Activated CD4-positive, alpha-beta T cell treated with anti-CD3 and anti-CD28 coated beads, Interleukin-2, Interleukin-6, amounts not matched to agents 100 ng/mL and 50 ng/mL, durations not matched to agents 16 hours and 8 hours (primary cell): Measurements from ENCODE around the gene VENTX.

Experiments used
- DNase-seq: peaks from one replicate; pipeline ENCODE4 v3.0.0-alpha.2; 2020

VENTX gene, protein sequence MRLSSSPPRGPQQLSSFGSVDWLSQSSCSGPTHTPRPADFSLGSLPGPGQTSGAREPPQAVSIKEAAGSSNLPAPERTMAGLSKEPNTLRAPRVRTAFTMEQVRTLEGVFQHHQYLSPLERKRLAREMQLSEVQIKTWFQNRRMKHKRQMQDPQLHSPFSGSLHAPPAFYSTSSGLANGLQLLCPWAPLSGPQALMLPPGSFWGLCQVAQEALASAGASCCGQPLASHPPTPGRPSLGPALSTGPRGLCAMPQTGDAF

DNA sequence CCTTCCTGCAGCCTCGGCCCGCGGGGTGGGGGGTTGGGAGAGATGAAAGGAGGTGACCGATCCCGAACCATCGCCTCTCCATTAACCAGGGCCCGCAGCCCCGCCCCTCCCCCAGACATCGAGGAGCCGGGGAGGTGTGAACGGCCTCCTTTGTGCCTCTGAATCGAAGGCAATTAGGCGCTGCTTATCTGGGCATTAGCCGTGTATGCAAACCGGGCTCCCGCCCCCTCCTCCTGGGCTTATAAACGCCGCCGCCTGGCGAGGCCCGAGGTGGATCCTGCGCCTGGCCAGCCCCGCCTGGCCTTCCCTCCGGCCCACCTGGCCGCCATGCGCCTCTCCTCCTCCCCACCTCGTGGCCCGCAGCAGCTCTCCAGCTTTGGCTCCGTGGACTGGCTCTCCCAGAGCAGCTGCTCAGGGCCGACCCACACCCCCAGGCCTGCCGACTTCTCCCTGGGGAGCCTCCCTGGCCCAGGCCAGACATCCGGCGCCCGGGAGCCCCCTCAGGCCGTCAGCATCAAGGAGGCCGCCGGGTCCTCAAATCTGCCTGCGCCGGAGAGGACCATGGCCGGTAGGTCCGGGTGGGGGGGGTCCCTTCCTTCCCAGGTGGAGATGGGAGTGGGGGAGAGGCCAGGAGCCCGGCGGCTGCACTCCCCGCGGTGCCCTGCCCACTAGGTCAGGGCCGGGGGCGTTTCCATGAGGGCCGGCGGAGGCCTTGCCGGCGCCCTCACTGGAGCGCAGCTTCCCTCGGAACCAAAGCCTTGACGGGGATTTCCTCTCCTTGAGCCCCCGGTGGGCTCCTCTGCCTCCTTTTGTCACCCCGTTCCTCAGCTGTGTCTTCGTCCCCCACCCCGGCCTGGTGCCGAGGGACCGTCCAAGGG is at the start of gene VENTX:
Gene VENTX, plus strand, starts transcription at position 268 of the 878 bp plus-strand sequence. Its CDS starts 60 bp downstream, at position 328.
- DNase-seq = no peak

DNA sequence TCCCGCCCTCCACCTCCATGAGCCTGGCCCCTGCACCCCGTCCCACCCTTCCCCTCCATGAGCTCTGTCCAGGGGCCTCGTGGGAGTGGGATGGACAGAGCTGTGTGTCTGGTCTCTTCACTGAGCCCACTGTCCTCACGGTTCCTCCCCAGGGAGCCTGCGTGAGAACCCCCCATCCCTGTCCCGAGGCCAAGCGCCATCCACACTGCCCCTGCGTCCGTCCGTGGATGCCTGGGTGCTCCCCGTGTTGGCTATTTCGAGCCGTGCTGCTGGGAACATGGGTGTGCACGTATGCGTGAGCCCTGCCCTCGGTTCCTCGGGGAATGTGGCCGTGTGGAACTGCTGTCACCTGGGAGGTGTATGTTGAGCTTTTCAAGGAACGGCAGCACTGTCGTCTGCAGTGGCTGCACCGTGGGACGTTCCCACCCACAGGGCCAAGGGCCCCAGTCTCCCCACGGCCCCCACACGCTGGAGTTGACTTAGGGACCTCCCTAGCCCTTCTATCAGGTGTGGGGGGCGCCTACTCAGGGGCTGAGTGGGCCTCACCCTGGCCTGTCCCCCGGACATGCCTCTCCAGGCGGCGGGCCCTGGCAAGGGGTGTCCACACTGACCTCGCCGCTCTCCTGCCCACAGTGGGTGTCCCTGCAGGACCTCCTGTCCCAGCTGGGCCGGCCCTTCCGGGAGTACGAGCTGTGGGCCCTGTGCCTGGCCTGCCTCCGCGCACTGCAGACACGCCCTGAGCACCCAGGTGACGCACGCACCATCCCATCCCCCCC is 49.6 kb upstream of the VENTX start:
- no peak for DNase-seq

DNA sequence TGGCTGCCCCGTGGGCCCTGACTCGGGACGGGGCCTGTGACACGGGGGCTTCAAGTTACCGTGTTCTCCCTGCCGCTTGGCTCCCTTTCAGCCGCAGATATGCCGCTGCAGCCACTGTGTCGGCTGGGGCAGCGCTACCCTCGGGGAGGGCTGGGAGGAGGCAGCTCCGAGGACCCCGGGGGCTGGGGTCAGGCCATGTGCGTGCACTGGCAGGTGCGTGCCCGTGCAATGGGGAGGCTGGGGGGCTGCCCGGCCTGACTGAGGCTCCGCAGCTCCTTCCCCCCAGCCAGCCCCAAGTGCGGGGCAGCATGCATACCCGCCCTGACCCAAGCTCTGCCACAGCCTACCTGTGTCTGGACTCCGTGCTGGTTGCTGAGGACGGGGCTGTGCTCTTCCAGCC is 48.4 kb upstream of the VENTX start:
- DNase-seq = no peak

DNA sequence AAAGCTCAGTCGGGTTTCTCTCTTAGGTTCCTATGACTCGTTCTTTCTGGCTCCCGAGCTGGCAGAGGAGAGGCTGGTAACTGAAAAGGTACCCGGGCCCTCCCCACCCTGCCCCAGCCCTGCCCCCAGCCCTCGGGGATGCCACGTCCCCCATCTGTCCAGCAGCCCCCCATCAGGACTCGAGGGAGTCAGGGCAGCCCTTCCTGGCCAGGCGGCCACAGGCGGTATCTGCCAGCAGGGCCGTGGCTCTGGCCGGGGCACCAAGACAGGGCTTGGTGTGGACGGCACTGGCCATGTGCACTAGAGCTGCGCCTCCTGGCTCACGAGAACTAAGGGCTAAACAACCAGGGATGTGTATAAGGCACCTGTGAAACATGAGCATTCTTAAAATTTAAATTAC is 47.9 kb upstream of the VENTX start:
- DNase-seq = no peak

DNA sequence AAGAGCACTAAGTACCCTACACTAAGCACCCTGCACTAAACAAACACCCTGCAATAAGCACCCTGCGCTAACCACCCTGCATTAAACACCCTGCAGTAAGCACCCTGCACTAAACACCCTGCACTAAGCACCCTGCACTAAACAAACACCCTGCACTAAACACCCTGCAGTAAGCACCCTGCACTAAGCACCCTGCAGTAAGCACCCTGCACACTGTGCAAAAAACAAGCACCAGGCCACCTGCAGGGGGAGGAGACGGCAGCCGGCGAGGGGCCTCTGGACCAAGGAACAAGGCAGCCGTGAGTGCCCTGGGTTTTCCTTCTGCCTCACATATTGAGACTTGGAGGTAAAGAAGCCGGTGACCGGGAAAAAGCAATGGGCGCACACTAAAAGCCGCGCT is 47.4 kb upstream of the VENTX start:
- DNase-seq = no peak

DNA sequence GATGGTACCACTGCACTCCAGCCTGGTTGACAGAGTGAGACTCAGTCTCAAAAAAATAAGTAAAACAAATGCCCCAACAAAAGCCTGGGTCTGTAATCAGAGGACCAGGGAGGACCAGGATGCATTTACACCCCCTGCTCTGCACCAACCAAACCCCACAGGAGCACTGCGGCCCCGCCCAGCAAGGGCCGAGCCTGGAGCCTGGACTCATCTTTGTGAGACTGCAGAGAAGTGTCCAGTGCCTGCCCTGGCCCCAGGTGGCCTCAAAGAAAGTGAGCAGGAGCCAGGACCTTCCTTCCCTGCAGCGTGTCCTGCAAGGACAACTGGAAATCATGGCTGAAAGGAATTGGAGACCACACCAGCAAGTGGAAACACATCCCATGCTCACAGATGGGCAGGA is 46.0 kb upstream of the VENTX start:
- no peak for DNase-seq

DNA sequence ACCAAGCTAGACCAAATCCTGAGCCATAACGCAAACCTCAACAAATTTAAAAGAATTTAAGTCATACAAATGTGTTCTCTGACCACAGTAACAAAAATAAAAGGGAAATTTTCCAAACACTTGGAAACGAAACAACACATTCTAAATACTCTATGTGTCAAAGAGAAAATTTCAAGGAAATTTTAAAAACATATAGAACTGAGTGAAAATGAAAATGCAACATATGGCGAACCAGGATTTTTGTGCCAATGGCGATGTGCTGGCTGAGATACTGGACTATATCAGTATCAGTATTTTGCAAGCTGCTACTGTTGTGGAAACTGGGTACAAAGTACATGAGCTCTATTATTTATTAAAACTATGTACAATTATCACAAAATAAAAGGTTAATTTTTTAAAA is 43.5 kb upstream of the VENTX start:
- no peak for DNase-seq

DNA sequence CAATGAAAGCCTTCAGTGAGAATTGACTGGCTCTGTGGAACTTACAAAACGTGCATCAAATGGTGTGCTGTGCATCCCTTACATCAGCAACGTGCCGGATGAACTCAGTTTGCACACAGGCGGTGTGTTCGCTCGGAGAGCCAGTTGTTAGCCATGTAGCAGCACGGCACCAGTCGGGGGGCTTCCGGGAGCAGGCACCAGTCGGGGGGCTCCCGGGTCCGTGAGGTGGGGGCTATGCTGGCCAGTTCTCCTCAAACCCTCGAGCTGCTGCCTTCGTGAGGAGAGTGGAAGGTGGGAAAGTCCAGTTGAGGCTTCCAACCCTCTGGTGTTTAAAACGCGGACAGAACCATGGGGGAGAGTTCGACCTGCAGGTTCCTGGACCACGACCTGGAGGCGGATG is 42.6 kb upstream of the VENTX start:
- DNase-seq = no peak

DNA sequence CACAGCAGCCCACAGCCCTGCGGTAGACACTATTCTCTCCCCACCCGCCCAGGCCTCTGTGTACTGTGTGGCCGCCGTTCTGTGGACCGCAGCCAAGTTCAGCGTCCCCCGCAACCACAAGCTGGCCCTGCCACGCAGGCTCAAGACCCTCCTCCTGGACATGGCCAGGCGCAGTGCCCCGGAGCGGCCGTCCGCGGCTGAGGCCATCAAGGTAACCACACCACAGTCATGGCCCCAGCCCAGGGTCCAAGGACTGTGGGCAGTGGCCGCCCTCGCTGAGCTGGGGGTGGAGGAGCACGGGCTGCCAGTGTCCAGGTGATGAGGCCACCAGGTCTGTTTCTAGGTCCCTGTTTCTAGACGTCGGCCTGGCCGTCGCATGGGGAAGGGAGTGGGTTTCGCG is 42.0 kb upstream of the VENTX start:
- DNase-seq = no peak

DNA sequence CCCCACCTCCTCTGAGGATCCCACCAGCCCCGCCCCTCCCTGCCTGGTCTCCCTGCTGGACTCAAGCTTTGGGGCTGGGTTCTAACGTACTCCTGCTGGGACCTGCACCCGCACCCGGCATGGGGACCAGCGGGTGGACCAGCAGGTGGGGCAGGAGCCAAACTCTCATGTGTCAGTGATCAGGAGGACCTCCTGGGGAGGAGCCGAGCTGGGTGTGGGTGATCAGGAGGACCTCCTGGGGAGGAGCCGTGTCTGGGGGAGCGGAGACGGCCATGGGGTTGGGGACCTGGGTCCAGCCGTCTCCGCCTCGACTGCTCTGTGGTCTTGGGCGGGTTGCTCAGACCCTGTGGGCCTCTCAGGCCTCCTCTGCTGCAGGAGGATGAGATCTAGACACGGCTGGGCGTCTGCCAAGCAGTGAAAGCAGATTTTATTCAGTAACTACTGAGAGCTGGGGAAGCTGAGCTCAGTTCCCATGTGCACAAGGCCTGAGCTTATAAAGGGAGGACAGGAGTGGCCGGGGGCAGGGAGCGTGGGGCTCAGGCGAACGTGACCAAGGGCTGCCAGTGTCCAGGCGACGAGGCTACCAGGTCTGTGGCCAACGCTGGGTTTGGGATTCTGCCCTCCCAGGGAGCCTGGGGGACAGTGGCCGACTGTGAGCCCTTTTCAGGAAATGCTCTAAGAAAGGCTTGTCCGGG is 41.3 kb upstream of the VENTX start:
- no peak for DNase-seq

DNA sequence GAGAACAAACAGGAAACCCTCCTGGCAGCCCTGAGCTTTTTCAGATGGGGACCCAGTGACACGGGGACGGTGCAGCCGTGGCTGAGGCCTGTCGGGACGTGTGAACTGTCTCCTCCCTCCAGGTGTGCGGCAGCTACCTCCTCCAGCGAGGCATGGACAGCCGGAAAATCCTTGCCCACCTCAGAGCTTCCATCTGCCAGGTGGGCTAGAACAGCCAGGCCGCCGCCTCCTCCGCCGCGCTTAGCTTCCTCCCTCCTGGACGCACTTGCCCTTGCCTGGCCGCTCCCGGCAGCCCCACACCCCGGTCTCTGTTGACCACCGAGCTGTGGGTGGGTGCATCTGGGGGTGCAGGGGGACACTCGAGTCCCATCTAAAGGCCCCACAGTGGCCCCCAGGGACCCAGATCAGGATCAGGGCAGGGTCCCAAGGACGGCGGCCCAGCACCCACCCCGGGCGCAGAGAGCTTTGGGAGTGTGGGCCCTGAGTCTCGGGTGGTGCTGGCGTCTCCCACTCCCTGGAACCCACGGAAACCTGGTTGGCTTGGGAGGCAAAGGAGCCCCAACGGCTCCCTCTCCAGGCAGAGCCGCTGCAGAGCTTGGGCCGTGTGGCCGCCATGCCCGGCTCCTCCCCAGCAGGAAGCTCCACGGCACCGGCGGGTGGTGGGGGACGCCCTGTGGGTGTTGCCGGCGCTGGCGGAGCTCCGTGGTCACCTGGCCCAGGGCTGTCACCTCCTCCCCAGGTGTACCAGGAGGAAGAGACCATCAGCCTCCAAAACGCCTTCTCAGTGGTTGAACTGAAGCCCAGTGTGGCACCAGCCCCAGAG is 40.5 kb upstream of the VENTX start:
- DNase-seq = no peak

DNA sequence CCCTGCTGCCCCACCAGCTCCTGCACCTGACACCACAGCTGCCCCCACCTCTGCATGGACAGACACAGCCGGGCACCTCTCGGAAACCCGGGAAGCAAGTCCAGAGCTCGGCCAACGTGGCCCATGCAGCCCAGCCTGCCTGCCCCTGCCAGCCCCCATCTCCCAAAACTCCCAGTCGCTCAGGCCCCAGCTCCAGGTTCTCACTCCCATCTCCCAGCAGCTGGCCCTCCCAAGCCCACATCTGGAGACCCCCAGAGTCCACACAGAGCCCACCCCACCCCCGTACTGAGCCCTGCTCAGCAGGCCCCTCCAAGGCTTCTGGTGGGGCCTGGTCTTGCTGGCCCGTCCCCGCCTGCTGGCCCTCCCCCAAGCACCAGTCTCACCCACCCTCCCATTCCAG is 39.9 kb upstream of the VENTX start:
- DNase-seq = no peak

DNA sequence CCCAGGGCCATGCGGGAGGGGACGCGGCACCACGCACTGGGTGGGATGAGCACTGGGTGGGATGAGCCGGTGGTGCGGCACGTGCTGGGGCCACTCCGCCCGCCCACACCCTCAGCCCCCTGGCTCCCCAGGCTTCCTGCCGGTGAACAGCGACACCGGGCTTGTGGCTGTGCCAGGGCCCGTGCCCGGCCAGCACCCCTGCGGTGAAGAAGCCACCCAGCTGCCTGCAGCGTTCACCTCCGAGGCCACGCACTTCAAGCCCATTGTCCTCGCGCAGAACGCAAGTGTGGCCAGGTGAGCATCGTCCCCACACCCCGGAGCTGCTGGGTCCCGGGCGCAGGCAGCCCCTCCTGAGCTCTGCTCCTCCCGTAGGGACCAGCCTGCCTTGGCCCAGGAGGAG is 39.4 kb upstream of the VENTX start:
- DNase-seq = no peak

DNA sequence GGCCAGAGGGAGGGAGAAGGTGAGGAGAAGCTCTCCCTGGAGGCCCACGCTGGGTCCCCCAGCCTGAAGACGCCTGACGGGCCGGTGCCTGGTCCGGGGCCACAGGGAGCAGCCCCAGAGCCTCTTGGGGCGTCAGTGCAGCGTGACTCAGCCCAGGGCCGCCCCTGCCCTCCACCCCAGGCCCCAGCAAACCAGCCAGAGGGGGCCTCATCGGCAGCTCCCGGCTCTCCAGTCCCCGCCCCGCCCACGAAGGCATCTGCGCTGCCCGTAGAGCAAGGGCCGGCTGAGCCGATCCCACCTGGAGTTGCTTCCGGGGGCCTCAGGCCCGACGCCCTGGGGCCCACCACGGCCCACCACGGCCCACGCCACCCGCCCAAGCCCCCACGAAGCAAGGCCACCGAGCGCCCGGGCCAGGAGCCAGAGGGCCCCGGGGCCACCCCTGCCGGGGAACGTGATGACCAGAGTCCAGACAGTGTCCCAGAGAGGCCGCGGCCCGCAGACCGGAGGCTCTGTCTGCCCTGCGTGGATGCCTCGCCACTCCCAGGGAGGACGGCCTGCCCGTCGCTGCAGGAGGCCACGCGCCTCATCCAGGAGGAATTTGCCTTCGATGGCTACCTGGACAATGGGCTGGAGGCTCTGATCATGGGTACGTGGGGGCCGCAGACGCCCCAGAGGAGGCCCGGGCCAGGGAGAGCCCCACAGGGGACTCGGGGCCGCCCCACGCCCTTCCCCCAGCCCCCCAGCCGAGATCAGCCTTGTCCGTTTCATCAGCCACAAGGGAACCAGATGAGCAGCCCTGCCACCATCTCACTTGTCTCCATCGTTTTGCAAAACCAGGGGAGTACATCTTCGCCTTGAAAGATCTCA is 38.8 kb upstream of the VENTX start:
- no peak for DNase-seq

DNA sequence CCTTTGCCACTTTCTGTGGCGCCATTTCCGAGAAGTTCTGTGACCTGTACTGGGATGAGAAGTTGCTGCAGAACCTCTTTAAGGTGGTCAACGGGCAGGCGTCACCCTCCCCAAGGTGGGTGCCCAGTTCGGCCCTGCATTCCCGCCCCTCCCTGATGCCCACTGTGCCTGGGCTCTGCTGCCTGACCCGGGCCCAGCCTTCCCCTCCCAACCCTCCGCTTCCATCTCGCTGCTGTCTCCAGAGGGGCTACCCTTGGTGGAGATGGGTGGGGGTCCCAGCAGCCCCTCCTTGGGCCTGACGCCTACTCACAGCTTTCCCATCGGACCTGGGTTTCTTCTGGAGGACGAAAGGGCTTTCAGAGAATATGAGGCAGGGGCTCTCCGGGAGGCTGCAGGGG is 38.2 kb upstream of the VENTX start:
- DNase-seq = no peak

DNA sequence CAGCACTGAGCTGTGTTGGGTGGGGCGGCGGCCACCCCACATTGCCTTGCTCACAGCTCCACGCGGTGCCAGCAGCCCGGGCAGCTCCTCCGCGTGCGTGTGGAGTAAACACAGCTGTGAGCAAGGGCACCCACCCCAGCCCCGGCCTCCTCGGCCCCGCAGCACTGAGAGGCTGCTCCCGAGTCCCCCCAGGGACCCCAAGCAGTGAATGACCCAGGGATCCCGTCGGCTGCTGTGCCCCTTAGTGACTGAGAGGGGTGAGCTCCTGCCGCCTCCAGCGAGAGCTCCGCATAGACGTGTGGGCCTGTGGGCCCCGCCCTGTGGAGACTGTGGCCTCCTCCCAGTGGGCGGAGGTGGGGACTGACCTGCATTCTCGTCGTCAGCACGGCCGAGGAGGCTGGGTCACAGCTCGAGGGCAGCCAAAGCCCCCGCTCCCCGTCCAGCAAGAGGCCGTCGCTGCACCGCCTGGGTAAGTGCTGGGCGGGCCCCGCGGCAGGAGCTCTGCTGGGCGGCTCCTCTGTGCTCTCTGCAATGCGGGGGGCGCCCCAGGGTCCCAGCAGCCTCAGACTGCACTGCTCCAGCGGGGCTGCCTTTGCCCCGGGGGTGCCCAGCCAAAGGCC is 37.6 kb upstream of the VENTX start:
- no peak for DNase-seq

DNA sequence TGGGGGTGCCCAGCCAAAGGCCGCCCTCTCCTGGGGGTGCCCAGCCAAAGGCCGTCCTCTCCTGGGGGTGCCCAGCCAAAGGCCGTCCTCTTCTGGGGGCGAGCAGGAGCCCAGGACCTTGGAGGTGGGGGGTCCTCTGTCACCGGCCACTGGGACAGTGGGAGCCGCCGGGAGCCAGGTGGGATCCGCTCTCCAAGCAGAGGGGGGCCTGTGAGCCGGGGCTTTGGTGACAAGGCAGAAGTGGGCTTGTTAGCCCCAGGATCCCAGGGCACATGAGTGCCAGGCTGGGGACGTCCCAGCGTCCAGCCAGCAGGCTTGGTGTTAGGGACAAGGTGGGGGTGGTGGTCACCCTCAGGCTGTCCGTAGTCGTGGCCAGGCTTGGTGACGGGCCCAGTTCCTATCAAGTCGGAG is 37.0 kb upstream of the VENTX start:
- no peak for DNase-seq

DNA sequence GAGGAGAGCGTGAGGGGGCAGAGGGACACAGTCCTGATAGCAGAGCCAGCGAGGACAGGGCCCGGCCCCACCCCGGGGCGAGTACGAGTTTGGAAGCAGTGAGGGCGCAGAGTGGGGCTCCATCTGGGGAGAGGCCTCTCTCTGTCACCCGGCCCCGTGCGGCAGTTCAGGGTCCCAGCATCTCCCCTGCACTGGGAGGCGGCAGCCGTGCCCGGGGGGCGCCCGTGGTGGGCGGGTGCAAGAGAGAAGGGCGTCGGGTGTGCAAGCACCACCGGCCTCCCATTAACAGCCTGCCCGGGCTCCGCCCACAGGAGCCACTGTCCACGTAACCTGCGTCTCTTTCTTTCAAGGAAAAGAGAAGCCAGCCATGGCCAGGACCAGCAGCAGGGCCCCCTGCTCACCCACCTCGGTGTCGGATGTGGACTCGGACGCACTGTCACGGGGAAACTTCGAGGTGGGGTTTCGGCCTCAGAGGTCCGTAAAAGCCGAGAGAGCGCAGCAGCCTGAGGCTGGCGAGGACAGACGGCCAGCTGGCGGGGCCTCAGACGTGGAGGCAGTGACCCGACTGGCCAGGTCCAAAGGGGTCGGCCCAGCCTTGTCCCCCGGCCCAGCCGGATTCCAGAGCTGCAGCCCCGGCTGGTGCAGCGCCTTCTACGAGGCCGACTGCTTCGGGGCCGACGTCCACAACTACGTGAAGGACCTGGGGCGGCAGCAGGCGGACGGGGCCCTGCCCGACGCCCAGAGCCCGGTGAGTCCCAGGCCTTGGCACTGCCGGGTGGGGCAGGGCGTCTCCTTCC is 36.3 kb upstream of the VENTX start:
- no peak for DNase-seq

DNA sequence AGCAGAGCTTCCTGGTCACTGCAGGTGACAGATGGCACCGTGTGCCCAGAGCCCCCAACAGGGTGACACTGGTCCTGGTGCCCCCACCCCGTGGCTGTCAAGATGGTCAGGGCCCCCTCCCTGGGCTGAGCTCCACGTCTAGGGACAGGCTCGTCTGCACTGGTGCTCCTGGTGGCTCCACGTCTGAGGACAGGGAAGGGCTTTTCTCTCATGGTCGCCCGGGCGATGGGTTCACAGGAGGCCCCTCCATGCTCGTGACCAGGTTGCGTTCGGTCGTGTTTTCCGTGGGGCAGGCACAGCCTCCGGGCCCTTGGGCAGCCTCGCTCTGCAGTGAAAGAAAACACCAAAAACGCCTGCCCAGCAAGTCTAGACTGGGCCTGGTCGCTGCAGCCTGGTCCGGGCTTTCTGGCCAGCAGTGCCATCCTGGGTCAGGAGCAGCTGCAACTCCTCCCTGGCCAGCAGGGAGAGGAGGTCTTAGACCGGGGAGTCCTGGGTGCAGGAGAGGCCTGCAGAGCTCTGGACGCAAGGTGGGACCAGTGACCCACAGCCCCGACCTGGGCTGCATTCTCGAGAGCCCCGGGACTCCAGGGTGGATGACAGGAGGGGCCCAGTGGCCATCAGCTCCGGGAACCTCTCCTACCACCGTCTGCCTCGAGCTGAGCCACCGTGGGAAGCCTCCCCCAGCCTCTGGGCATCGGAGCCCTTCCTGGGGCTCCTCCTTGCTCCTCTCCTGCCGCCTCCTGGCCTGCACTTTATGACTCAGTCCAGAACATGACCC is 35.5 kb upstream of the VENTX start:
- DNase-seq = no peak
